Measurements from ENCODE around the gene SUGCT.

GRCh38 chr7:40356871-40357709, 222.3 kb downstream of the SUGCT start:
- TF ChIP-seq MAX (CRISPR knock-in tag; IDR thresholded peaks at IDR 0.05) (no peak), MAFF (IDR thresholded peaks at IDR 0.05; ENCODE audit: low read length) (no peak), ZNF311 (CRISPR knock-in tag; IDR thresholded peaks at IDR 0.05) (no peak), BRCA1 (IDR thresholded peaks at IDR 0.05) (no peak), BRCA1 (CRISPR knock-in tag; IDR thresholded peaks at IDR 0.05) (no peak), USF2 (CRISPR knock-in tag; IDR thresholded peaks at IDR 0.05) (no peak), U2AF1 (optimal IDR thresholded peaks at IDR 0.05; ENCODE audit: low read depth, low read length) (no peak), CTCF (IDR thresholded peaks at IDR 0.05 in 2 of 3, conservative IDR thresholded peaks at IDR 0.05 in 1 of 3; ENCODE audit: insufficient read depth in 2 of 3, low read depth in 1 of 3, low read length in 3 of 3) (no peak), ZFP36 (IDR thresholded peaks at IDR 0.05; ENCODE audit: low read depth, low read length, partially characterized antibody) (no peak), STAT6 (CRISPR knock-in tag; IDR thresholded peaks at IDR 0.05) (no peak), ZNF217 (CRISPR knock-in tag; IDR thresholded peaks at IDR 0.05) (no peak), ZKSCAN3 (CRISPR knock-in tag; IDR thresholded peaks at IDR 0.05) (no peak), IRF2 (CRISPR knock-in tag; IDR thresholded peaks at IDR 0.05) (no peak), CTBP1 (IDR thresholded peaks at IDR 0.05; ENCODE audit: borderline replicate concordance) (no peak)

All from K562 (cell line).